ENCODE measurements around the gene LMTK3. TPM values are rescaled to one million over a fixed set of nuclear protein-coding genes. Genes with fewer than 3 reads are reported as not detected.

The LMTK3 gene
- total and polyA plus RNA-seq, 2 experiments from 2014 or later: 1.6 to 11.8 TPM

DNA sequence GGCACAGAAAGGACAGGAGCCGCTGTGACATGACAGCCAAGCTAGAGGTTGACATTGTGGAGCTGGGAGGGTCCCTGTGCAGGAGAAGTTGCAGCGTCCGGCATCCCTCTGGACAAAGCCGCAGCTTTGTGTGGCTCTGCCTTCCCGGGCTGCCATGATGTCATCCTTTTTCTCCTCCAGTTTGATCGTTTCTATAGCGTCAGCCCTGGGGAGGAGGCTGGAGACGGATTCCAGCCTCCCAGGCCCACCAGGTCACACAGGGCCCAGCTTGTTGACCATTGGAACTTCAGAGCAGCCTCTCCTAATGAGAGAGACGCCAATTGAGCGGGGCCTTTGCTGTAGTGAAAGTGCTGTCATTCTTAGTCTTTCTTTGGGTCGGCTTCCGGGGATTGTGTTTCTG is 60.0 kb downstream of the LMTK3 start (continued):
- TF ChIP-seq ZNF462 (CRISPR knock-in tag; IDR thresholded peaks at IDR 0.05) (no peak), EZH2phosphoT487 (IDR thresholded peaks at IDR 0.05; ENCODE audit: unreplicated experiment) (no peak), ETS1 (IDR thresholded peaks at IDR 0.05) (no peak), NANOG (IDR thresholded peaks at IDR 0.05; ENCODE audit: borderline replicate concordance) (no peak), ZNF114 (CRISPR knock-in tag; IDR thresholded peaks at IDR 0.05) (no peak)

DNA sequence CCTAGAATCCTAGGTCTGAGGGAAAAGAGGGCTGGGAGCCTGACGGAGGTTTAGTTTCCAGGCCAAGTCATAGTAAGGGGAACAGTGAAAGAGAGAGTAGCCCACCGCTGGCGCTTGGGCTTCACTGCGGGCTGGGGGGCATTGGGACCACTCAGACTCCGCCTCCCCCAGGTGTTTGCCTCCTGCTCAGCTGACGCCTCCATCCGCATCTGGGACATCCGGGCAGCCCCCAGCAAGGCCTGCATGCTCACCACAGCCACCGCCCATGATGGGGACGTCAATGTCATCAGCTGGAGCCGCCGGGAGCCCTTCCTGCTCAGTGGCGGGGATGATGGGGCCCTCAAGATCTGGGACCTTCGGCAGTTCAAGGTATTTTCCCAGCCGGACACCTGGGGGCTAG is 60.8 kb downstream of the LMTK3 start:
- Mint-ChIP-seq H3K27me3 (ENCODE audit: insufficient read depth, low read depth, poor library complexity) (no peaks in the 10 kb centered on the region), H3K4me1 (0 out of 3 replicates have a peak, but pooled peaks cover 2% of the 10 kb centered on the region), H3K36me3 (ENCODE audit: low read depth) (peaks cover 85% of the 10 kb centered on the region)

More for the DNA sequence above, 60.8 kb downstream of the LMTK3 start:
- no peak overlapping the region for H3K27ac Mint-ChIP-seq
- H3K36me3 ChIP-seq (ENCODE audit: insufficient read depth): peaks cover 29% of the 10 kb centered on the region
- no peak overlapping the region for H3K4me3 Mint-ChIP-seq
- DNase-seq (ENCODE audit: low spot score) (no peak), ATAC-seq (no peak)
- no peak overlapping the region for H2AFZ ChIP-seq
- H3K27me3 ChIP-seq (ENCODE audit: insufficient read depth): no peaks in the 10 kb centered on the region
- H3F3A ChIP-seq (replicated peaks; ENCODE audit: low read depth): peaks cover 25% of the 10 kb centered on the region
- no peaks in the 10 kb centered on the region for H3K9me2 ChIP-seq (ENCODE audit: insufficient read depth)
- TF ChIP-seq ETS1 (IDR thresholded peaks at IDR 0.05) (no peak), POLR2AphosphoS5 (IDR thresholded peaks at IDR 0.05; ENCODE audit: low read depth) (no peak), EZH2phosphoT487 (IDR thresholded peaks at IDR 0.05; ENCODE audit: unreplicated experiment) (no peak), REST (IDR thresholded peaks at IDR 0.05; ENCODE audit: unreplicated experiment) (no peak), NANOG (IDR thresholded peaks at IDR 0.05; ENCODE audit: borderline replicate concordance) (no peak), CTCF (conservative IDR thresholded peaks at IDR 0.05; ENCODE audit: low read depth in 2 of 2) (no peak), JUNB (IDR thresholded peaks at IDR 0.05; ENCODE audit: unreplicated experiment) (no peak), ZNF114 (CRISPR knock-in tag; IDR thresholded peaks at IDR 0.05) (no peak)
- H3K4me2 ChIP-seq: no peak overlapping the region
- peaks cover 3% of the 10 kb centered on the region; the same call in 1 of the 2 replicates for H3K4me1 ChIP-seq (ENCODE audit: insufficient read depth)
- H3K4me3 ChIP-seq: no peak overlapping the region
- H3K27ac ChIP-seq (ENCODE audit: low read depth): no peak overlapping the region
- H4K20me1 ChIP-seq (replicated peaks; ENCODE audit: insufficient read depth): peaks cover 17% of the 10 kb centered on the region
- H3K9me3 Mint-ChIP-seq: no peaks in the 10 kb centered on the region; the same call in 2 of the 3 replicates
- H3K79me2 ChIP-seq (replicated peaks; ENCODE audit: insufficient read depth): peaks cover 27% of the 10 kb centered on the region

All from GM23338 (cell line).